ENCODE measurements around the gene RAP1GAP. TPM values are rescaled to one million over a fixed set of nuclear protein-coding genes. Genes with fewer than 3 reads are reported as not detected.

The RAP1GAP gene
- total and polyA plus RNA-seq, 8 donors = 21.1 to 117 (median 59.2) TPM

DNA sequence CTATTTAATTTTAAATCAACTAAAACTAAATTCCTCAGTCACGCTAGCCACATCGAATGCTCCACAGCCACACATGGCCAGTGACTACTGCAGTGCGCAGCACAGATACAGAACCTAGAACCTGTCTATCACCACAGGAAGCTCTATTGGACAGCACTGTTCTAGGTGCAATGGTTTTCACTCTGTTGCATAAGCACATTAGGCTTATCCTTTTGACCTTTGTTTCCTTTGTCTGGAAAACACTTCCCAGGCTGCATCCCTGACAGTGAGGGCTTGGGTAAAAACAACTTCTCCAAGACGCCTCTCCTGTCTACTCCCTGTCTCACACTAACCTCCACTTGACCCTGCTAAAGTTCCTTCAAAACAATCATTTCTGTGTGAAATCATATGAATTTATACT is 33.6 kb upstream of the RAP1GAP start:
- Histone ChIP-seq H3K4me3 (no peak overlapping the region), H3K27me3 (no peaks in the 10 kb centered on the region), H3K9me3 (no peaks in the 10 kb centered on the region), H3K36me3 (peaks cover 29 to 92% (median 87%) of the 10 kb centered on the region in 4 donors), H3K27ac (no peak overlapping the region), H3K4me1 (peaks cover 0 to 16% (median 0%) of the 10 kb centered on the region in 4 donors)
- no peak for DNase-seq
- TF ChIP-seq POLR2A (IDR thresholded peaks at IDR 0.05) = no peak
- TF ChIP-seq EP300 (IDR thresholded peaks at IDR 0.05) = no peak
- TF ChIP-seq, protein P1, sequence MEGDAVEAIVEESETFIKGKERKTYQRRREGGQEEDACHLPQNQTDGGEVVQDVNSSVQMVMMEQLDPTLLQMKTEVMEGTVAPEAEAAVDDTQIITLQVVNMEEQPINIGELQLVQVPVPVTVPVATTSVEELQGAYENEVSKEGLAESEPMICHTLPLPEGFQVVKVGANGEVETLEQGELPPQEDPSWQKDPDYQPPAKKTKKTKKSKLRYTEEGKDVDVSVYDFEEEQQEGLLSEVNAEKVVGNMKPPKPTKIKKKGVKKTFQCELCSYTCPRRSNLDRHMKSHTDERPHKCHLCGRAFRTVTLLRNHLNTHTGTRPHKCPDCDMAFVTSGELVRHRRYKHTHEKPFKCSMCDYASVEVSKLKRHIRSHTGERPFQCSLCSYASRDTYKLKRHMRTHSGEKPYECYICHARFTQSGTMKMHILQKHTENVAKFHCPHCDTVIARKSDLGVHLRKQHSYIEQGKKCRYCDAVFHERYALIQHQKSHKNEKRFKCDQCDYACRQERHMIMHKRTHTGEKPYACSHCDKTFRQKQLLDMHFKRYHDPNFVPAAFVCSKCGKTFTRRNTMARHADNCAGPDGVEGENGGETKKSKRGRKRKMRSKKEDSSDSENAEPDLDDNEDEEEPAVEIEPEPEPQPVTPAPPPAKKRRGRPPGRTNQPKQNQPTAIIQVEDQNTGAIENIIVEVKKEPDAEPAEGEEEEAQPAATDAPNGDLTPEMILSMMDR (IDR thresholded peaks at IDR 0.05) = no peak
- TF ChIP-seq POLR2AphosphoS5 (IDR thresholded peaks at IDR 0.05) = no peak
- intact Hi-C loops (cut with DNase I; ENCODE audit: low total_unique reads) = no loop called here
- WGBS, 5 donors = 92 to 98% (median 96%) methylated on average over 4 of the region's 4 CpGs

DNA sequence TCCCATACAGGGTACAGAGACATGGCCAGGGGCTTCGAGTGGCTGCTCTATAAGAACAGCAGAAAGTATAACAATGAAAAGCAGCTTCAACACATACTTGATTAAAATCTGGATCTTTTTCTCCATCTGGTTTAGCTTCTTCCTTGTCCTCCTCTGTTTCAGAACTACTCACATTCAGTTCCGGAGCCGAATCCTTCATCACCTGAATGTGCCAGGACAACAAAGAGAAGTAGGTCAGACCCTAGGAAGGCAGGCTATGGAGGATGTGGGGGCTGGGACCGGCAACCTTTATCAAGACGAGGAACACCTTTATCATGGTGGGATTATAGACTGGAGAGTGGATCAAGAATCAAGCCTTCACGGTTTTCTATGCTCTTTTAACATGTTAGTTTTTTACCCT is 32.2 kb upstream of the RAP1GAP start:
- intact Hi-C loops (cut with DNase I; ENCODE audit: low total_unique reads) = no loop called here
- H3K27me3 ChIP-seq = no peaks in the 10 kb centered on the region
- H3K9me3 ChIP-seq = no peaks in the 10 kb centered on the region
- H3K4me1 ChIP-seq = peaks cover 0 to 6% (median 0%) of the 10 kb centered on the region in 4 donors
- no peak for DNase-seq
- H3K36me3 ChIP-seq = peaks cover 29 to 94% (median 86%) of the 10 kb centered on the region in 4 donors
- no peak overlapping the region for H3K27ac ChIP-seq
- 89 to 94% (median 91%) methylated on average over 6 of the region's 6 CpGs for WGBS, 5 donors
- TF ChIP-seq POLR2AphosphoS5 (IDR thresholded peaks at IDR 0.05) = no peak
- TF ChIP-seq, protein P1 (IDR thresholded peaks at IDR 0.05) = no peak
- no peak for TF ChIP-seq POLR2A (IDR thresholded peaks at IDR 0.05)
- TF ChIP-seq EP300 (IDR thresholded peaks at IDR 0.05) = no peak
- no peak overlapping the region for H3K4me3 ChIP-seq

DNA sequence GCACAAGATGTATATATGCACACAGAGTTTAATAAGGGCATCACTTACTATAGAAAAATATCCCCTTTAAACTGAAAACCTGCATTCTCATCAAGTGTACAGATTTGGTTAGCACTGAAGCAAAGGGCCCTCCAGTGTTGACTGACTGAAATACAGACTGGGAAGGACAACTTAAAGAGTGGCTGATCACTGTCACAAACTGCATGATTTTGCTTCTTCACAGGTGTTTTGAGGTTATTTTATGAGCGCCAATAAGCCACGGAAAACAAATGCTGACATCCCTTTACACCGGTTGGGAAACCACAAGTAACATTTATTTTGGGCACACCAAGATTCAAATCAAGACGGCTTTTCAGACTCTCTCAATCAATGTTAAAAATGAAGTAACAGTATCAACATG is 30.9 kb upstream of the RAP1GAP start:
- no peak overlapping the region for H3K4me3 ChIP-seq
- 82 to 86% (median 86%) methylated on average over 4 of the region's 4 CpGs for WGBS, 5 donors
- TF ChIP-seq POLR2AphosphoS5 (IDR thresholded peaks at IDR 0.05) (no peak), EP300 (IDR thresholded peaks at IDR 0.05) (no peak), POLR2A (IDR thresholded peaks at IDR 0.05) (no peak)
- TF ChIP-seq, protein P1 (IDR thresholded peaks at IDR 0.05) = no peak
- intact Hi-C loops (cut with DNase I; ENCODE audit: low total_unique reads) = no loop called here
- no peak overlapping the region for H3K27ac ChIP-seq
- H3K4me1 ChIP-seq = no peaks in the 10 kb centered on the region
- DNase-seq = no peak
- no peaks in the 10 kb centered on the region for H3K27me3 ChIP-seq
- peaks cover 29 to 89% (median 85%) of the 10 kb centered on the region in 4 donors for H3K36me3 ChIP-seq
- no peaks in the 10 kb centered on the region for H3K9me3 ChIP-seq

DNA sequence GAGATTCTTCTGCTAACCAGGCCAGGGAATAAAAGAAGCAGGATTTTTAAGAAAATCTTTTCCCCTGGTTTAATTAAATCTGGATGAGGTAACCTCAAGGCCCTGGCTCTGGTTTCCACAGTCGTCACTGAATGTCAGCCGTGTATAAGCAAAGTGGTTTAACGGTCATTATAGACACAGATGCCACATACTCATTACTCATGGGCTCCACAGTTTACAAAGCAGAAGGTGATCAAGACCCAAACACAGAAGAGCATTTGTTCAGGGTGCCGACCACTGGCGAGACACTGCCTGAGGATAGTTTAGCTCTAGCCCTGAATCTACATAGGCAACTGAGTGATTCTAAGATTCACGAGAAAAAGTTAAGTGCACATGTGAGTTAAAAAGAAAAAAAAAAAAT is 27.8 kb upstream of the RAP1GAP start:
- H3K4me1 ChIP-seq = no peaks in the 10 kb centered on the region
- intact Hi-C loops (cut with DNase I; ENCODE audit: low total_unique reads) = no loop called here
- H3K27ac ChIP-seq = no peak overlapping the region
- 77 to 91% (median 84%) methylated on average over 6 of the region's 6 CpGs for WGBS, 5 donors
- DNase-seq = no peak
- H3K36me3 ChIP-seq = peaks cover 36 to 90% (median 83%) of the 10 kb centered on the region in 4 donors
- H3K27me3 ChIP-seq = no peaks in the 10 kb centered on the region
- no peak overlapping the region for H3K4me3 ChIP-seq
- H3K9me3 ChIP-seq = no peaks in the 10 kb centered on the region
- no peak for TF ChIP-seq POLR2AphosphoS5 (IDR thresholded peaks at IDR 0.05)
- TF ChIP-seq EP300 (IDR thresholded peaks at IDR 0.05) = no peak
- TF ChIP-seq, protein P1 (IDR thresholded peaks at IDR 0.05) = no peak
- TF ChIP-seq POLR2A (IDR thresholded peaks at IDR 0.05) = no peak

Measured in stomach (tissue), 9 donors.